ENCODE results near the gene ST3GAL3. TPM values are rescaled to one million over a fixed set of nuclear protein-coding genes. Genes with fewer than 3 reads are reported as not detected.

ST3GAL3 gene
- total RNA-seq, 2 donors from 2014 or later: 13.8 to 35.0 TPM

DNA sequence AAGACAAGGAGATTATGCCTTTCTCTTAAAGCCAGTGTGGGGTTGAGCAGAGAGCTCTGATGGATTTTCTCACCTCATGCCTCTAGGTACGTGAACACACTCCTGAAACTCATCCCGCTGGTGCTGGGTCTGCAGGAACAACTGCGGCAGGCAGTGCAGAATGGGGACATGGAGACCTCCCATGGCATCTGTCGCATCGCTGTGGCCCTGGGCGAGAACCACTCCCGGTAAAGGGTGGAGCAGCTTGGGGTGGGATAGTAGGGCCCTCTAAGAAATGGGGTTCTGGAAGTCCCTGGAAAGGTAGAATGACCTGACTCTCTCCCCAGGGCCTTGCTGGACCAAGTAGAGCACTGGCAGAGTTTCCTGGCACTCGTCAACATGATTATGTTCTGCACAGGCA, 248.9 kb downstream of the ST3GAL3 start:
- no peak for DNase-seq (ENCODE audit: low spot score)

DNA sequence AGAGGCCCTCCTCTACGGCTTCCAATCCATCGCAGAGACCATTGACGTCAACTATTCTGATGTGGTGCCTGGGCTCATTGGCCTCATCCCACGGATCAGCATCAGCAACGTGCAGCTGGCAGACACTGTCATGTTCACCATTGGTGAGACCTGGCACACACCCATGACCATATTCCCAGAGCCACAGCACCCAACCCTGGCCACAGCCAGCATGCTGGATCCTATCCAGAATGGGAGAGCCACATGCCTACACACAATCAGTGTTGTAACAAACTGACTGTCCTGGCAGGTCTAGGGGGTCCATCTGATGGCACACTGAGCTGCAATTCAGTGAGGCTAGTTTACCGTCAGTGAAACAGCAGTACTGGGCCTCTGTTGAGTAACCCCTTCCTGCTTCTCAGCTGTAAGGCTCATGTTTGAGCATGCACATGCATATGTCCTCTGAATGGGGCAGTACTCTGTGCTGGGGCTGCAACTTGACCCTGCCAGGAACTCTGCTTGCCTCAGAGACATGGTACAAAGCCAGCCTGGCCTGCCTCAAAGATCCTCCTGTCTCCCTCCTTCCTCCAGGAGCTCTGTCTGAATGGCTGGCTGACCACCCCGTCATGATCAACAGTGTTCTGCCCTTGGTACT, 250.2 kb downstream of the ST3GAL3 start:
- intact Hi-C loops (cut with DNase I): no loop called here
- H3K27ac ChIP-seq: no peak overlapping the region

More for the DNA sequence above, 248.9 kb downstream of the ST3GAL3 start:
- Histone ChIP-seq H3K4me3 (no peak overlapping the region), H3K36me3 (peaks cover 0 to 8% of the 10 kb centered on the region in 2 donors), H3K27me3 (replicated peaks; ENCODE audit: insufficient read depth) (no peaks in the 10 kb centered on the region), H3K9me3 (no peaks in the 10 kb centered on the region), H3K4me1 (replicated peaks) (no peaks in the 10 kb centered on the region), H3K27ac (no peak overlapping the region)
- WGBS: 97% methylated on average over 8 of the region's 8 CpGs
- TF ChIP-seq, protein P1, sequence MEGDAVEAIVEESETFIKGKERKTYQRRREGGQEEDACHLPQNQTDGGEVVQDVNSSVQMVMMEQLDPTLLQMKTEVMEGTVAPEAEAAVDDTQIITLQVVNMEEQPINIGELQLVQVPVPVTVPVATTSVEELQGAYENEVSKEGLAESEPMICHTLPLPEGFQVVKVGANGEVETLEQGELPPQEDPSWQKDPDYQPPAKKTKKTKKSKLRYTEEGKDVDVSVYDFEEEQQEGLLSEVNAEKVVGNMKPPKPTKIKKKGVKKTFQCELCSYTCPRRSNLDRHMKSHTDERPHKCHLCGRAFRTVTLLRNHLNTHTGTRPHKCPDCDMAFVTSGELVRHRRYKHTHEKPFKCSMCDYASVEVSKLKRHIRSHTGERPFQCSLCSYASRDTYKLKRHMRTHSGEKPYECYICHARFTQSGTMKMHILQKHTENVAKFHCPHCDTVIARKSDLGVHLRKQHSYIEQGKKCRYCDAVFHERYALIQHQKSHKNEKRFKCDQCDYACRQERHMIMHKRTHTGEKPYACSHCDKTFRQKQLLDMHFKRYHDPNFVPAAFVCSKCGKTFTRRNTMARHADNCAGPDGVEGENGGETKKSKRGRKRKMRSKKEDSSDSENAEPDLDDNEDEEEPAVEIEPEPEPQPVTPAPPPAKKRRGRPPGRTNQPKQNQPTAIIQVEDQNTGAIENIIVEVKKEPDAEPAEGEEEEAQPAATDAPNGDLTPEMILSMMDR (IDR thresholded peaks at IDR 0.05): no peak
- TF ChIP-seq POLR2A (IDR thresholded peaks at IDR 0.05) (no peak), POLR2AphosphoS5 (IDR thresholded peaks at IDR 0.05) (no peak)
- intact Hi-C loops (cut with DNase I): no loop called here

DNA sequence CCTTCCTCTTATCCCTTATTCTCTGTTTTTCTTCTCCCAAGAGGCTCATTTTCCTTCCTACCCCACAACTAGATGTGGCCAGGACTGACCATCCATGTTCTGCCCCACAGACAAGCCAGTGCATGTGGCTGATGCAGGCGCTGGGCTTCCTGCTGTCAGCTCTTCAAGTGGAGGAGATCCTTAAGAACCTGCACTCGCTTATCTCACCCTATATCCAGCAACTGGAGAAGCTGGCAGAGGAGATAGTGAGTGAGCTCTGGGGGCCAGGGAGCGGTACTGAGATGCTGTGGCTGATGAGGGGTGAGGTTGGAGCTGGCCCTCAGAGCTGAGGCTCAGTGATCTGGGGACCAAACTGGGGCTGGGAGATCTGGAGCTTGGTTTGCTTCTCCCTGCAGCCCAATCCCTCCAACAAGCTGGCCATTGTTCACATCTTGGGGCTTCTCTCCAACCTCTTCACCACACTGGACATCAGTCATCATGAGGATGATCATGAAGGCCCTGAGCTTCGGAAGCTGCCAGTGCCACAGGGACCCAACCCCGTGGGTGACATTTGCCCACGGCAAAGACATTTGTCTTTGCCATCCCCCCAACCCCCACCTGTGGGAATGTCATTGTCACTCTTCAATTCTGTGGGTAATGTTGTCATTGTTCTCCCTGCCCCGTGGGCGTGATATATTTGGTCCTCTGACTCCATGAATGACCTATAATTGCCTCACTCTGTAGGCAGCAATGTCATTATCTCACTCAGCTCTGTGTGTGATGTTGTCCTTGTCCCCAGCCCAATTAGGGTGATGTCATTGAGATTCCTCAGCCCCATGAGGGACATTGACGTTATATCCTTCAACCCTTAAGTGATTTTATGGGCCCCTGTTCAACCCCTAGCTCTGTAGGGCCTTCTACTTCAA, 251.3 kb downstream of the ST3GAL3 start:
- H3K4me3 ChIP-seq: no peak overlapping the region
- no peaks in the 10 kb centered on the region for H3K4me1 ChIP-seq (replicated peaks)
- no peaks in the 10 kb centered on the region for H3K27me3 ChIP-seq (replicated peaks; ENCODE audit: insufficient read depth)
- 84% methylated on average over 9 of the region's 9 CpGs for WGBS
- intact Hi-C loops (cut with DNase I): no loop called here
- peaks cover 0 to 8% of the 10 kb centered on the region in 2 donors for H3K36me3 ChIP-seq
- TF ChIP-seq POLR2AphosphoS5 (IDR thresholded peaks at IDR 0.05) (no peak), POLR2A (IDR thresholded peaks at IDR 0.05) (no peak)
- TF ChIP-seq, protein P1 (IDR thresholded peaks at IDR 0.05): no peak
- H3K27ac ChIP-seq: no peak overlapping the region
- H3K9me3 ChIP-seq: no peaks in the 10 kb centered on the region
- no peak for DNase-seq (ENCODE audit: low spot score)

More for the DNA sequence above, 250.2 kb downstream of the ST3GAL3 start:
- no peaks in the 10 kb centered on the region for H3K9me3 ChIP-seq
- H3K27me3 ChIP-seq (replicated peaks; ENCODE audit: insufficient read depth): no peaks in the 10 kb centered on the region
- TF ChIP-seq POLR2AphosphoS5 (IDR thresholded peaks at IDR 0.05) (no peak), POLR2A (IDR thresholded peaks at IDR 0.05) (no peak)
- TF ChIP-seq, protein P1 (IDR thresholded peaks at IDR 0.05): no peak
- DNase-seq (ENCODE audit: low spot score): no peak
- WGBS: 89% methylated on average over 7 of the region's 7 CpGs
- peaks cover 0 to 8% of the 10 kb centered on the region in 2 donors for H3K36me3 ChIP-seq
- H3K4me1 ChIP-seq (replicated peaks): no peaks in the 10 kb centered on the region
- no peak overlapping the region for H3K4me3 ChIP-seq

DNA sequence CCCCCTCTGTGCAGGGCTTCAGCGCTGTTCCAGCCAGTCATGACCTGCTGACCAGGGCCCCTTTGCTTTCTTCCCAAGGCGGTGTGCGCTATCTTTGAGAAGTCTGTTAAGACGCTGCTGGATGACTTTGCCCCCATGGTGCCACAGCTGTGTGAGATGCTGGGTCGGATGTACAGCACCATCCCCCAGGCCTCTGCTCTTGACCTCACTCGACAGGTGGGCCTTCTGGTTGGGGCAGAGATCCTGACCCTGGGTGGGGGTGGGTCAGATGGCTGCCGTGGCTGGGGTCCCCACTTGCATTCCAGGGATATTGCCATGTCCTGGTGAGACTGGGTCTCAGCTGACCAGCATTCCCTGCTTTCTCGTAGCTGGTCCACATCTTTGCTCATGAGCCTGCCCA, 253.5 kb downstream of the ST3GAL3 start:
- no peak overlapping the region for H3K4me3 ChIP-seq
- no peak overlapping the region for H3K27ac ChIP-seq
- intact Hi-C loops (cut with DNase I): no loop called here
- H3K27me3 ChIP-seq (replicated peaks; ENCODE audit: insufficient read depth): no peaks in the 10 kb centered on the region
- no peaks in the 10 kb centered on the region for H3K9me3 ChIP-seq
- TF ChIP-seq, protein P1 (IDR thresholded peaks at IDR 0.05): no peak
- TF ChIP-seq POLR2AphosphoS5 (IDR thresholded peaks at IDR 0.05): no peak
- TF ChIP-seq POLR2A (IDR thresholded peaks at IDR 0.05): no peak
- no peak for DNase-seq (ENCODE audit: low spot score)
- H3K4me1 ChIP-seq (replicated peaks): no peaks in the 10 kb centered on the region
- peaks cover 0 to 8% of the 10 kb centered on the region in 2 donors for H3K36me3 ChIP-seq
- 88% methylated on average over 8 of the region's 8 CpGs for WGBS

Measured in prostate gland (tissue), 2 donors.